Activated T-cell treated with anti-CD3 and anti-CD28 coated beads, Interleukin-2, amount 50 U/mL, for 1 hour (primary cell): ENCODE data around the gene KANSL1L.
"Not testable (repeated sequence)": the region's sequence is repeated elsewhere in the genome, so short reads cannot be mapped to it uniquely, and the experiment has no call there.

Source experiments
- DNase-seq: peaks from one replicate; pipeline ENCODE4 v3.0.0-alpha.2; 2020

KANSL1L gene

DNA sequence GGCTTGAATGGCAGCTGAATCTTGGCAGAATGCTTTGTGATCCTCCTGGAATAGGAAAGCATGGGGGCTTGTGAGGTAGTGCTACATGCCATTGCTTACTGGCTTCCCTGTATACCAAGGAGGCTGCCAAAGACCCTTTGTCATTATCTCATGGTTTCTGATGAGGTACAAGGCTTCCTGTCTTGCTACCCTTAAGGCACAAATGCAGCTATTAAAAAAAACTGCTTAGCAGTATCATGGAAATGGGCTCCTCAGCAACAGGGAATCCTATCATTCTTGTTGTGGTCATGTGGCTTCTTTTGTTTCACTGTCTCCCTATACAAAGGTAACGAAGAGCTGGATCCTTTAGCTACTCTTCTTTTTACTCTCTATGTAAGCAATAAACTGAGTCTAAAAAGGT, 6.6 kb upstream of the KANSL1L start:
- no peak for DNase-seq

DNA sequence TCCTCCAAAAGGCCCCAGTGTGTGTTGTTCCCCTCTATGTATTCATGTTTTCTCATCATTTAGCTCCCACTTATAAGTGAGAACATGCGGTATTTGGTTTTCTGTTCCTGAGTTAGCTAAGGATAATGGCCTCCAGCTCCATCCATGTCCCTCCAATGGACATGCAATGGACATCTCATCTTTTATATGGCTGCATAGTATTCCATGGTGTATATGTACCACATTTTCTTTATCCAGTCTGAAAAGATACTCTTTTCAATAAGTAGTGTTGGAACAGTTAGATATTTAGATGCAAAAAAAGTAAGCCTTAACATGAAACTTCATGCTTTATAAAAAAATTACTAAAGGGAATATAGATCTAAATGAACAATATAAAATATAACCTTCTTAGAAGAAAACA, 5.9 kb upstream of the KANSL1L start:
- DNase-seq: not testable (repeated sequence)

DNA sequence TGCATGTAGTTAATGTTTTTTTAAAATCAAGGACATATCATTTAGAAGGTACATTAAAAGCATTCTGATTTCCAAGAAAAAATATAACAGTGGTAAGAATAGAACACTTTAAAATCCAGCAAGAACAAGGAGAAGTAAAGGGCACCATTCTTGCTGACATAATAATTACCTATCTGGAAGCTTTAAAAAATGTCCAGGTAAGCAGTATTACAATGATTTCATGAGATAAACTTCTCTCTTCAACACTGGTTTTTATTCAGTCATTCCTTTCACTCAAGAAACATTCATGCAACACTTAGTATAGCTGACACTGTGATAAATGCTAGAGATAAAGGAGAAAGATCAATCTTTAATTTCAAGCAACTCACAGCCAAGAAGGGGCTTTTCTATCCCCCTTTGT, 2.9 kb upstream of the KANSL1L start:
- no peak for DNase-seq

DNA sequence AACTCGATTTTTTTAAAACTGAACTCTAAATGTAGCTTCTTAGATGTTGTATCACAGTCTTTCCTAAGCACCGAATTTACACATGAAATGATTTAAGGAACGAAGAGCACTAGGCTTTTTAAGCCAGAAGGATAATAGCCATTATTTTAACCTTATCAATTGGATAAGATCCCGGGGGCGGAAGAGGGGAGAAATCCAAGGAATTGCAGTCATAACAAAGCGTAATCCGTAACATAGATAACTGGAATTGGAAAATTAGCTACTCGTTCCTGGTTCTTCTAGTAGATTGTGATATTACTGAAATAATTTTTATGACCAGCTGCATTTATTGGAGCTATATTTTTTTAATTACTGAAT, 988 bp upstream of the KANSL1L start:
- no peak for DNase-seq

DNA sequence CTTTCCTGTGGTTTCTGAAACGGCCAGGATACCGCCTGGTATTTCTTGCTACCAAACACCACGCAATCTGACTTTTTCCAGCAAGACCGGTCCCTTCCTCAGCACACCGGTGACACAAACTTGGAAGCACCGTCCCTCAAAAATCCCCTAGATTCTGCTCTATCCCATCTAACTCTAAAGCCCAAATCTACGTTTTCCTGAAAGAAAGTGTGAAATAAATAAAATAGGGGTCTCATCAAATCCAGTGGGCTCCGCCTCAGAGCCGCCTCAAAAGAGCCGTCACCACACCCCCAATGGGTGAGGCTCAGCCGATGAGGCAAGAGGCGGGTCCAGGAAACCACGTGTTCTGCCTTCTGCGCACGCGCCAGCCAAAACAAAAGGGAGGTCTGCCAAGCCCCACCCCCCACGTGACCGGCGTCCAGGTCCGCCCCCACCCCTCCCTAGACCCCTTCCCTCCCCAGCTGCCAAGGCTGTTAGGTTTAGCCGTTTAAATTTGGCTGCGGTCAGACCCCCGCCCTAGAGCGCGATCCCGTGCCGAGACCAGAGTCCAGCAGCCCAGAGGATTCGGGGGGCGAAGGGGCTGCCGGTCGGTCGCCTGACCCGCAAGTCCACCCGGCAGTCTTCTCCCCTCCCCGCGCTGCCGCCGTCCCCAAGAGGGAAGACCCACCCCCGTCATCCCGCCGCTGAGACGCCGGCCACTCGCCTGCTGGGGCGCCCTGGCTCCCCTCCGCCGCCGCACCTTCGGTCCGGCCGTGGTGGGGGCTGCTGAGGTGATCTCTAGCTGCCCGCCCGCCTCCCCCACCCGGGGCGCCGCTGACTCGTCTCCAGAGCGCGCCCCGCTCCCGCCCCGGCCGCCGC, 534 bp downstream of the KANSL1L start:
- DNase-seq: peak; percentile 96

DNA sequence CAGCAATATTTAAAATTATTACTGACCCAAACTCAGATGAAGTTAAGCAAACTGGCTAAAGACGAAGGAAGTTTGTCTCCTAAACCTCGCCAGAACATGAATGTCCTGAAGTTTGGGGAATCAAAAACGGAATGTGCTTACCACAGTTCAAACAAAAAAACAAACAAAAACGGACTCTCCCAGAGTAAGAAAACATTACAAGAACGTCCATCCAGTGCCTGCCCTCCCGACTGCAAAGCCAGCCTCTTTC, 1.1 kb downstream of the KANSL1L start:
- no peak for DNase-seq

DNA sequence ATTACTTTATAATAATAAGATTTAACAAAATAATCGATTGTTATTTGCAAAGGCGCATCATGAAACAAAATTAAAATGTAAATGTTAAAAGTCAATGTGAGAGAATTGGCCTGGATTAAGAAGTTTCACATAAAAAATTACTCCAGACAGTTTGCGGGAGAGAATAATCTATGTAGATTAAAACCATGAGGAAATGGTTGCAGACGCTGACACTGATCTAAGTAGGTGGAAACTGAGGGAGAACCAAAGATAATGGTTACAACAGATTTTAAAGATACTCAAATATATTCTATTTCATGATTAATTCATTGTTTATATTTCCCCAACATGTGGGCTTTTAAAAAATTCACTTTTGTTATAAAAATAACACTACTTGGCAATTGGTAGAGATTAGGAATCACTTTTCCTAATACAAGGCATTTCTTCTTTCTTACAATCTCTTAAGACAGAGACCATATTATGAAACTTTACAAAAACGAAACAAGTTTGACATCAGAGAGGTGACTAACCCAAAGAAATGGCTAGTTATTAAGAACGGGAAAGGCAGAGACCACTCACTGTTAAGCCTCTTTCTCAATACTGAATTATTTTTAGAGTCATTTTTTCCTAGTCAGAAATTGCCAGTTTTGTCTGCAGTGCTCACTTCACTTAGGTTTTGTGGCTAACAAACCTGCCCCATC, 1.6 kb downstream of the KANSL1L start:
- no peak for DNase-seq

DNA sequence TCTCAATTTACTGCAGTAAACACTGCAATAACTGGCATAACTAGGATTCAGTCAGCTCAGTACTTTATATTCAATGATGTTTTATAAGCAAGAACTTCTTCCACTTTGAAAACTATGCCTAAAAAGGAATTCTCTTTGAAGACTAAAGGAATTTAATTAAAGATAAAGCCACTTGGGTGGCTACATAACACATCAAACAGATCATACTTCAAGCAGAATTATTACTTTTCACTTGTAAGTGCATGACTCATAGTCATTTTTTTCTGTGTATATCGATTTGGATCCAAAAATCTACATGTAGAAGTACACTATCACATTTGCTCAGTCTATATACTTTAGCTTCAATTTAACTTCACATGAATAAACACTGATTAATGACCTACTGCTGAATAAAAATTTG, 4.0 kb downstream of the KANSL1L start:
- no peak for DNase-seq

DNA sequence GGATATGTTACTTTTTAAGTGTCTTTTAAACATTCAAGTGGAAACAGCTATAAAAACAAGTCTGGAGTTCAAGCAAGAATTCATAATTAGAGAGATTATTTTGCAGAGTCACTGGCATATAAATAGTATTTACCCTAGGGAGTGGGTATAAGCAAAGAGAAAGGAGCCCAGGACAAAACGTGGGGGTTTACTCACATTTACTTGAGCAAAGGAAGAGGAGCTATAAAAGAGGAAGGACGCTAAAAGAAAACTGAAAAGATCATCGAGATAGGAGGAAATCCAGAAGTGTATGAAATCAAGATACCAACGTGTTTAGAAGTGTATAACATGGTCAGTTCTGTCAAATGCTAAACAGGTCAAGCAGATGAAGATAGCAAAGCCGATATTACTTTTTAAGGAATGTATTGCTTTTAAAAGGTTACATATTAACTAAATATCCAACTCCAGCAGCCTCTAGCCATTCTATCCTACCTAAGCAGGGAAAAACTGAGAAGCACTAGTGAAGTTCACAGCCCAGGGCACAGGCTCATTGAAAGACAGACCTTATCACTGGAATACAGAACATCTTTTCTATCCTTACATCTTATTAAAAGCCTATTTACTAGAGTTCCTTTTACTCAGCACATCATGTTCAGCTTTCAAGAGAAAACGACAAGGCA, 8.6 kb downstream of the KANSL1L start:
- no peak for DNase-seq

DNA sequence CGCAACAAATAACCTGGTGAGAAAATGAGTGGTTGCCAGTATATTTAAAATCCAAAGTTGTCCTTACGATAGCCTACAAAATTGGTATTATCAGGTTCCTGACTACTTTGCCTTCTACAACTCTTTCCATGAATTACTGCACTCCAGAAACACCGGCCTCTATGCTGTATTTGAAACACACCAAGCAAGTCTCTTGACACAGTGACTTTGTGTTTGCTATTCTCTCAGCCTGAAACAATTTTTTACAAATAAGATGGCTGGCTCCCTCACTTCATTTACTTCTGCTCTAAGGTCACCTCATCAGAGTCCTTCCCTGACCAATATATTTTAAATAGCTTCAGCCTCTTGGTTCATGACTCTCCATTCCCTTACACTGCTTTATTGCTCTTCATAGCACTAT, 12.2 kb downstream of the KANSL1L start:
- DNase-seq: no peak

DNA sequence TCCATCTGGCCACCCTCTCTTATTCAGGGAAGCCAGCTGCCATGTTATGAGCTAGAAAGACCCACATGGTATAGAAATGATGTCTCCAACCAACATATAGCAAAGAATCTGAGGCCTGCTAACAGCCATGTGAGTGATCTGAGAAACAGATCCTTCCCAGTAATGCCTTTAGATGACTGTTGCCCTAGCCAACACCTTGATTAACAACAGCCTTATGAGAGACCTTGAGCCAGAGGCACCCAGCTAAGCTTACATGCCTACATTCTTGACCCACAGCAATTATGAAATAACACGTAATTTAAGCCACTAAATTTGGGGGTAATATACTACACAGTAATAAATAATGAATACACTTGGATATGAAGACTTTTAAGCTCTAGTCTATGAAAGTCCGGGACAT, 13.0 kb downstream of the KANSL1L start:
- no peak for DNase-seq

DNA sequence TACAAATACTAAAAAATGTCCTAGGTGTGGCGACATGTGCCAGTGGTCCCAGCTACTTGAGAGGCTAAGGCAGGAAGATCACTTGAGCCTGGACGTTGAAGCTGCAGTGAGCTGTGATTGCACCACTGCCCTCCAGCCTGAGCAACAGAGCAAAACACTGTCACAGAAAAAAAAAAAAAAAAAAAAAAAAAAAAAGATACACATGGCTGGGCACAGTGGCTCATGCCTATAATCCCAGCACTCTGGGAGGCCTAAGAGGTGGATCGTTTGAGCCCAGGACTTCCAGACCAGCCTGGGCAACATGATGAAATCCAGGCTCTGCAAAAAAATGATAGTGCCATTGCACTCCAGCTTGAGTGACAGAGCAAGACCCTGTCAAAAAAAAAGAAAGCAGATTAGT, 13.7 kb downstream of the KANSL1L start:
- DNase-seq: no peak

DNA sequence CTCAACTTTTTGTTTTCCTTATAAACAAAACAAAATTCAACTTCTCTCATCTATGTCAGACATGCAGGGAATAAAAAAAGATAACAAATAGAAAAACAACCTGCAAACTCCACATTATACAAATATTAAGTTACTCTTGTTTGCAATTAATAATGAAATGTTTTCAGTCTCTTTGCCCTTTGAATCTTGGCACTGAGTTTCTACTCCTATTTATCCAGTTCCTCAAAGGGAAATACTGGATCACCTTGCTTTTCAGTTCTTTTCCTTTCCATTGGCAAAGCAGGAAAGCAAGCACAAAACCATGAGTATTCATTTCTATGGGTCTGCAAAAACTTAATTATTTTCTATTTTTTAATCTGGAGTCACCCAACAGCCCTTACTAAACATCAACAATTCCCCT, 23.6 kb downstream of the KANSL1L start:
- no peak for DNase-seq

DNA sequence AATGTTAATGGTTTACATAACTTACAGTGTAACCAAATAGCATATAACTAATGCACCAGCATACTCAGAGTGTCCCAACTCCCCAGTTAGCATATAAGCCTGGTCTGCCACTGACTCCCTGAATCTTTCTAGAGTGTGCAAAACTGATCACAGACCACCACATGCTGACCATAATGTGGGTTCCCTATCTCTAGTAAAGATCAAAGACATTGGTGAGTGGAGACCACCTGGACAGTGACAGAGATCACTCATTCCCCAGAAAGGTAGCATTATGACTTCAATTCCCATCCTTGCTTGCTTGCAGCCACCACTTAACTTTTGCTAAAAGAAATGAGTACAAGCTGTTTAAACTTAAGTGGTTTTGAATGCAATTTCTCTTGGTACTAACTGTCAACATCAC, 39.0 kb downstream of the KANSL1L start:
- DNase-seq: no peak

DNA sequence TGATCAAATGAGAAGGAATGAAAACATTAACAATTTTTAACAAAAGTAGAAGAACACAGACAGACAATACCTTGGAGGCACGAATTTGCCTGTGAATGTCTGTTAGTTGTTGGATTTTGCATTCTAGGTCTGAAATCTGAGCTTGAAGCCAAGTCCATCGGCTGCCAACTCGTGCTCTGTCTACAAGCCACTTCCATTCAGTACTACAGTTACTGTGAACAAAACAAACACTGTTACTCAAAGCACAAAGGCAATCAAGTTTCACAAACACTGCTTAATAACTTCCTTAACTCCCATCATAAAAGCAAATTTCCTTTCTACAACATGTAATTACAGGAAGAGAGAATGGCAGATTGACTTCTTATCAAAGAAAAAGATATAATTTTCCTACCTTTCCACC, 42.2 kb downstream of the KANSL1L start:
- no peak for DNase-seq

DNA sequence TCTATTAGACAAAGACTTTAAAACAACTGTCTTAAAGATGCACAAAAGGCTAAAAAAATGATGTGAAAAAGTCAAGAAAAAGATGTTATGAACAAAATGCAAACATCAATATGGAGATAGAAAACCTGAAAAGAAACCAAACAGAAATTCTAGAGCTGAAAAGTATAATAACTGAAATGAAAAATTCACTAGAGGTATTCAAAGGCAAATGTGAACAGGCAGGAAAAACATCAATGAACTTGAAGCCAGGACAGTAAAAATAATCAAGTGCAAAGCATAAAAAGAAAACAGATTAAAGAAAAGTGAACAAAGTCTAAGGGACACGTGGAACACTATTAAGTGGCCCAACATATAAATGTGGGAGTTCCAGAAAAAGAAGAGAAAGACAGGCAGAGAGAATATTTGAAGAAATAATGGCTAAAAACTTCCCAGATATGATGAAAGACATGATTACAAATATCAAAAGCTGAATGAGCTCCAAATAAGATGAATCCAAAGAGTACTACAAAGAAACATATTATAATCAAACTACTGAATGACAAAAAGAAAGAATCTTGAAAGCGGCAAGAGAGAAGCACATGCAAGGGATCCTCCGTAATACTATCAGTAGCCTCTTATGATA, 57.5 kb downstream of the KANSL1L start:
- DNase-seq: no peak

DNA sequence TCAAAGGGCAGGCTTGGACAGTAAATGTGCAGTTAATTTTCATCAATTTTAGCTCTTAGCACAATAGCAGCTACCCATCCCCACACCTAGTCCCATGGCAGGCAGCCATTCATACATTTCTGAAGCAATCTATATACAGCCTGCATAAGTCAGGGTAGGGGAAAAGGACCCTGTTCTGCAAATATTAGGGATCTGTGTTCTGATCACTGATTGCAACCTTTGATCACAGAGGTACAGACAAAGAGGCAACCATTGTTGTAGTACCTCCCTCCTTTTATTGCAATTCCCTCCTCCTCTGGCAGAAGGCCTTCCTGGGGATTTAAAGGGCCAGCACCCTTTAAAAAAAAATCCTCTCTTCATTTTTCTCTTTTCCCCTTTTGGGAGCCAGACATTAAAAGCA, 58.3 kb downstream of the KANSL1L start:
- DNase-seq: no peak

DNA sequence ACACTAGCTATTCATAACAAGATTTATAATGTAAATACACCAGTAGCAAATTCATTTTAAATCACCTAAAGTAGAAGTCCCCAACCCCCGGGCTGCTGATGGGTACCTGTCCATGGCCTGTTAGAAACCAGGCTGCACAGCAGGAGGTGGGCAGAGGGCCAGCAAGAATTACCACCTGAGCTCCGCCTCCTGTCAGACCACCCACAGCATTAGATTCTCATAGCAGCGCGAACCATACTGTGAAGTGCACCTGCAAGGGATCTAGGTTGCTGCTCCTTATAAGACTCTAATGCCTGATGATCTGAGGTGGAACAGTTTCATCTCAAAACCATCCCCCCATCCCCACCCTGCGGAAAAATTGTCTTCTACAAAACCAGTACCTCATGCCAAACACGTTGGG, 71.3 kb downstream of the KANSL1L start:
- no peak for DNase-seq

DNA sequence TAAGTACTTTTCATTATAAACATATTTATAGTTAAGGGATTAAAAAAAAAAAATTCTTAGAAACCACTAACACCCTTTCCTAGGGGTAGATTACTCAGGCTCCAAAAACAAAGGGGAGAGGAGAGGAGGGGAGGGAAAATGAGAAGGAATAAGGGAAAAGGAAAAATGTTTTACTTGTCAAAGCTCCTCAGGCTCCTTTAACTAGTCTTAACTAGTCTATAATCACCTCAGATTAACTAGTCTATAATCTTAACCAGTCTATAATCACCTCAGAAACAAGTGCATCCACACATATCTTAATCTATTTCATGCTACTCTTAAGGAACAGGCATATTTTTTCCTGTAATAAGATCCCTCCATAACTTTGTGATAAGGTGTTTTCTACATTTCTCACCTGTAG, 76.4 kb downstream of the KANSL1L start:
- no peak for DNase-seq

DNA sequence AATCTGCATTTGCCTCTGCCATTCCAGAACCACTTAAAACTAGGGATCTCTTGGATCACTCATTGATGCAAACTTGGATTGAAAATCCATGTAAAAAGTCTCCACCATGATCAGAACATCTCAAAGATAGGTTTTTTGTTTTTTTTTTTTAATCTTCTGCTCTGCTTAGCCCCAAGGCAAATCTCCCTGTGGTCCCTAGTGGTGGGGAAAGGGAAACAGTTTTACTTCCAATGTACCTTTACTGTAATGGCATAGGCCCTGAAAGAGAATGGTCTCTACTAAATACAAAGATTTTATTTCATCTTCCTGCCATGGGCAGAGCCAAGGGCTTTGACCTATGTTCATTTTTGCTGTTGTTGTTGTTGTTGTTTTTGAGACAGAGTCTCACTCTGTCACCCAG, 78.4 kb downstream of the KANSL1L start:
- DNase-seq: no peak

DNA sequence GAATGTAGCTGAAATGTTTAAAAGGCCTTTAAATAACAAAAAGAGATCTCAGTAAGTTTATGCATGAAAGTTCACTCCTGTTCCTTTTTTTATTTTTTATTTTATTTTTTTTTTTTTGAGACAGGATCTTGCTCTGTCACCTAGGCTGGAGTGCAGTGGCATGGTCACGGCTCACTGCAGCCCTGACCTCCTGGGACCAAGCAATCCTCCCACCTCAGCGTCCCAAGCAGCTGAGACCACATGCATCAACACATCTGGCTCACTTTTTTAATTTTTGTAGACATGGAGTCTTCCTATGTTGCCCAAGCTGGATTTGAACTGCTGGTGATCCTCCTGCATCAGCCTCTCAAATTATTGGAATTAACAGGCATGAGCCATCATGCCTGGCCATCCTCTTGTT, 84.3 kb downstream of the KANSL1L start:
- no peak for DNase-seq

DNA sequence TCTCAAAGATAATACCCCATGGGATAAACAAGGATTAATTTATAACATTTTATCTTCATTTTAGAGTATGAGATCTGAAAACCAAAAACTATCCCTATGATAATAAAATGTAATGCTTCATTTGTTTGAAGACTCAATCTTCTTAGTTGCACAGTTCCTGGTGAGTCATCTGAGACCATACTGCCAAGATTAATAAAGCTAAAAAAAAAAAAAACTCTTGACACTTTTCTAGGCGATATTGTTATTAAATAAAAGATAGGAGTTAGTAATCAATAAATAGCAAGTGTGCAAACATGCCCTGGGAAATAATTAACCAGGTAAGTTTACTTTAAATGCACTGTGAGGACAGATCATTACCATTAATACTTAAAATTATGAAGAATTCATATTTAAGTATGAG, 84.9 kb downstream of the KANSL1L start:
- no peak for DNase-seq

DNA sequence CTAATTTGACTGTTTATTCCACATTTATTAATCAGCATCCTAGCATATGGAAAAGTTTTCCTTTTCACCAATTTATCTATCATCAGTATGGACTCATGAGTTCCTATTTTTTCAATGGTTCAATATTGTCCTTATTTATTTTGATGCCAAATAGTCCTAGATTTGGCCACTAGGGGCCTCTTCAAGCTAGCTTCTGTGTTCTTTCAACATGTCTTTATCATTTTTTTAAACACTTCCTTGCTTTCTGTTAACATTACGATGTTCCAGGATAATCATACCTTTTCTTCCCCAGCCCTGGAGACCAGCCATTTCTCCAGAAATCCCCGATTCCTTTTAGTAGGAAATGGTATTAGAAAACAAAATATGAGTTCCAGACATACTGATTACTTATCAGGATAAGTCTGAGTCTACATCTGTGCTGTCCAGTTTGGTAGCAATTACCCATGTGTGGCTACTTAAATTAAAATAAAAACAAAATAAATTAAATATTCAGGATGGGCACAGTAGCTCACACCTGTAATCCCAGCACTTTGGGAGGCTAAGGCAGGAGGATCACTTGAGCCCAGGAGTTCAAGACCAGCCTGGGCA, 98.2 kb downstream of the KANSL1L start:
- DNase-seq: no peak

DNA sequence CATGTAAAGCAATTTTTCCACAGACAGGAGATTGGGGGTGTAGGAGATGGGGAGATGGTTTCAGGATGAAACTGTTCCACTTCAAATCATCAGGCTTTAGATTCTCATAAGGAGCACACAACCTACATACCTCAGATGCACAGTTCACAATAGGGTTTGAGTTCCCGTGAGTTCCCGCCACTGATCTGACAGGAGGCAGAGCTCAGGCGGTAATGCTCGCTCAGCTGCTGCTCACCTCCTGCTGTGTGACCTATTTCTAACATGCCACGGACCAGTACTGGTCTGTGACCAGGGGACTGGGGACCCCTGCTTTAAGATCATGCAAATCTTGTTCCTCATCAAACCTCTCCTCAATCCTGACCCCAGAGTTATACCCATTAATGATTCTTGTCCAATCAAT, 98.7 kb downstream of the KANSL1L start:
- DNase-seq: no peak
